SJCRH30 (cell line): ENCODE results near the gene APCDD1. TPM values are rescaled to one million over a fixed set of nuclear protein-coding genes. Genes with fewer than 3 reads are reported as not detected.

Experiments used
- DNase-seq, 2 experiments: peaks; one replicate each; pipeline ENCODE4 v3.0.0-alpha.2; 2015 to 2020
- H3K27ac ChIP-seq: fragments of 250-450 bp; sonication (Bioruptor Pico); 2 replicates; pipeline ENCODE4 v1.5.1; 2020; ENCODE audit warnings: mild to moderate bottlenecking, moderate library complexity
- H3K27me3 ChIP-seq: fragments of 250-450 bp; sonication (Bioruptor Pico); 2 replicates; pipeline ENCODE4 v1.5.1; 2020; ENCODE audit warnings: mild to moderate bottlenecking, moderate library complexity
- H3K36me3 ChIP-seq: fragments of 250-450 bp; sonication (Bioruptor Pico); 2 replicates; pipeline ENCODE4 v1.5.1; 2020; ENCODE audit warnings: mild to moderate bottlenecking, moderate library complexity
- H3K4me1 ChIP-seq: fragments of 250-450 bp; sonication (Bioruptor Pico); 2 replicates; pipeline ENCODE4 v1.5.1; 2020; ENCODE audit warnings: mild to moderate bottlenecking, moderate library complexity
- H3K4me3 ChIP-seq: fragments of 250-450 bp; sonication (Bioruptor Pico); 2 replicates; pipeline ENCODE4 v1.5.1; 2020; ENCODE audit warnings: mild to moderate bottlenecking, moderate library complexity
- H3K9me3 ChIP-seq: fragments of 250-450 bp; sonication (Bioruptor Pico); replicated peaks from 2 replicates; pipeline ENCODE4 v1.5.1; 2020; ENCODE audit warnings: mild to moderate bottlenecking, moderate library complexity
- total RNA-seq: library from RNA; depleted of rRNA; stranded (reverse); fragments of >200 nt; shearing (Covaris generic); gene quantifications from 2 replicates; pipeline ENCODE4 v1.2.3, GENCODE V29; 2014

Gene APCDD1
- total RNA-seq, 1 experiment from 2014 or later, result not detected

DNA sequence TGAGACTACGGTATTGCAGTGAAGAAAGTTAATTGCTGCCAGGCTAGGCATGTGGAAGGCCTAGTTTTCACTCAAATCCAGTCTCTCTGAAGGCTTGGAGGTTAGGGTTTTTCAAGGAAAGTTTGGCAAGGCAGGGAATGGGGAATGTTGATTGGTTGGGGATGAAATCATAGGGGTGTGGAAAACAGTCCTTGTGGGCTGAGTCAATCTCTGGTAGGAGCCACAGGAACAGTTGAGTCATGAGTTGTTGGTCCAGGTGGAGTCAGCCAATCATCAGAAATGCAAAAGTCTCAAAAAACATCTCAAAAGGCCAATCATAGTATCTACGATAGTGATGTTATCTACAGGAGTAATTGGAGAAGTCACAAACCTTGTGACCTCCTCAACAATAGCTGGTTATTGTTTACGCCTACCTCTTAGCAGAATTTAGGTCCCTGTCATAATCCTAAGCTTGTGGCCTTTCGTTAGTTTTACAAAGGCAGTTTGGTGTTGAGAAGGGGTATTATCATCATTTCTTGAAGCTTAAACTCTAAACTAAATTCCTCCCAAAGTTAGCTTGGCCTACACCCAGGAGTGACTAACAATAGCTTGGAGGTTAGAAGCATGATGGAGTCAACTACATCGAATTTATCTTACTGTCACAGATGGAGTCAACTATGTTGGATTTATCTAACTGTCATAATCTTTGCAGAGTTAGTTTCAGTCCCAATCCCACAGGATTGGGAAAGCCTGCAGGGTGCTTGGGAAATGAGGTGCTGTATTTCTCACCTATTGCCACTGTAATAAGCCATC lies 33.7 kb upstream of the APCDD1 start:
- H3K4me3 ChIP-seq, result no peak overlapping the region
- no peaks in the 10 kb centered on the region for H3K27me3 ChIP-seq
- no peaks in the 10 kb centered on the region for H3K9me3 ChIP-seq
- DNase-seq, result no peak
- no peak overlapping the region for H3K27ac ChIP-seq
- H3K36me3 ChIP-seq, result no peaks in the 10 kb centered on the region
- no peaks in the 10 kb centered on the region for H3K4me1 ChIP-seq

DNA sequence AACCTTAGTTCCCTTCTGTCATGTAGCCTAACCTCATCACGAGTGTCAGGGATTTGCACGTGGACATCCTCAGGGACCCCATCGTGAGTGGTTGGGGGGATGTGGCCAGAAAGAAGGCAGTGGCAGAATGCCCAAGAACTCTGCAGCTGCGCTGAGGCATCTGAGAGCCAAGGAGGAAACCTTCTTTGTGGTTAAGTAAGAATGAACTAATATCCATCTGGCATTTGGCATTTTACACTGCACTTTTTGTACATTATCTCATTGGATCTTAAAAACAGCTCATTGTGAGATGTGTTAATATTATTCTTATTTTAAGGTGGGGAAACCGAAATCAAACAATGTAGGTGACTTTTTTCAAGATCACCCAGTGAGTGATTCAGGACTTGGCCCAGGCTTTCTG lies 32.6 kb upstream of the APCDD1 start:
- no peaks in the 10 kb centered on the region for H3K9me3 ChIP-seq
- no peaks in the 10 kb centered on the region for H3K36me3 ChIP-seq
- no peak overlapping the region for H3K27ac ChIP-seq
- H3K4me1 ChIP-seq, result no peaks in the 10 kb centered on the region
- H3K27me3 ChIP-seq, result no peaks in the 10 kb centered on the region
- no peak overlapping the region for H3K4me3 ChIP-seq
- DNase-seq, result no peak

DNA sequence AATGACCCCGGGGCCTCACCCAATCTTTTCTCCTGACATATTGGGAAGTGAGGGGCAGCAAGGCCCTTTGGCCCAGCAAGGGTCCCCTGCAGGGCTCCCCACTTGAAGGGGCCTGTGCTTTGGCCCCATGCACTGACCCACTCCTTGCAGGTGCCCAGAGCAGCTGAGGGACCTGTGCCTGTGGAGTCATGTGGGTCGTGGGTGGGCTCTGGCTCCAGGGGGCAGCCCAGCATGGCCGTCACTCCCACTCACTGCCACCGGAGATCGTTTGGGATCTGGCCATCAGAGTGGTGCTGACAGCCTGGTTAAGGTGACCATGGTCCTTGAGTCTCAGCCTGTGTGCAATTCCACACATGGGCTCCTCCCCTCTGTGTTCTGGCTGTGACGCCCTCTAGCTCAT lies 31.7 kb upstream of the APCDD1 start:
- no peaks in the 10 kb centered on the region for H3K4me1 ChIP-seq
- no peak overlapping the region for H3K27ac ChIP-seq
- H3K9me3 ChIP-seq, result no peaks in the 10 kb centered on the region
- H3K27me3 ChIP-seq, result no peaks in the 10 kb centered on the region
- no peak overlapping the region for H3K4me3 ChIP-seq
- DNase-seq, result no peak
- H3K36me3 ChIP-seq, result no peaks in the 10 kb centered on the region

DNA sequence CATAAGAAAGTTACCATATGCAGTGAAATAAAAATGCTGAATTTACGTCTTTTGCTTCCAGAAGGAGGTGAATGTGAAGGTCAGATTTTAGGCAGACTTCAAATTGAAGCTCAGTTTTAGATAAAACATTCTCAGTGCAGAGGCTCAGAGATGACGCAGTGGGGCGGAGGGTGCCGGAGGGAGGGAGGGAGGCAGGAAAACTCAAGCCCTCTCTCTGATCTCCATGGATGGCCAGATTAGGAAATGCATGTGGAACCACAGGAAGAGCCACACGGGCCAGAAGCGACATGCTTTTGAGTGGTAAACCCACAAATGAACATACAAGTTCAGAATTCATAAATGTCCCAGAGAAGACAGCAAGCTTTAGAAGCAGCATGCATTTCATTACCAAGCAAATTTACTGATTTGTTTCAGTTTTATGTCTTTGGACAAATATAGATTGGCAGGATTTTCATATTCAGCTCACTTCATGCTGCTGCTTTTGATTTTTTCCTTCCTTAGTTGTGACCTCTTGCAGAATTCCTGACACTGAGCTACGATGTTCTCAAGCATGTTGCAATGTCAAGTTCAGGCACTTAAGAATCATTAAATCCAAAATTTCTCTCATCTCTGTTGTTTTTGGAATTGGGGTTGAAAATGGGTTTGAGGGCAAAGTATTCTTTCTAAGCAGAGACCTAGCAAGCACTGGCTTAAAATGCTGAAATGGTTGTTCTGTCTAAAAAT lies 29.7 kb upstream of the APCDD1 start:
- no peak overlapping the region for H3K27ac ChIP-seq
- H3K27me3 ChIP-seq, result no peaks in the 10 kb centered on the region
- no peaks in the 10 kb centered on the region for H3K36me3 ChIP-seq
- H3K9me3 ChIP-seq, result no peaks in the 10 kb centered on the region
- no peaks in the 10 kb centered on the region for H3K4me1 ChIP-seq
- DNase-seq, result no peak
- H3K4me3 ChIP-seq, result no peak overlapping the region

DNA sequence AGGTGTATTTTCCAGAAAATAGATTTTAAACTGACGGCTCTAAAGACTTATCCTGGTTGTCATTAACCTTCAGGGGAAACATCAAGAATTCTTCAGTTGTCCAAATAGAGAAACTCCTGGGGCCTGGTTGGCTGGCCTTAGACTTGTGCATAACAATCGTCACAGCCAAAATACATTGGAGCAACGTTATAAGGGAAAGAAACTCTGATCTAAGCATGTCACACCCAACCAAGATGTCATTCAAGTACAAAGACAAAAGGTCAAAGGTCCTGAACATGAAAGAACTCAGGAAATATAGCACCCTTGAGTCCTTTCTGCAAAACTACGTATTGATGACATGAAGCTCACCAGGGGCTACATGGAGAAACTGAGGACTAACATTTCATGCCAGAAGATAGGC lies 23.8 kb upstream of the APCDD1 start:
- no peak overlapping the region for H3K27ac ChIP-seq
- H3K4me3 ChIP-seq, result no peak overlapping the region
- no peaks in the 10 kb centered on the region for H3K9me3 ChIP-seq
- H3K27me3 ChIP-seq, result no peaks in the 10 kb centered on the region
- no peaks in the 10 kb centered on the region for H3K4me1 ChIP-seq
- H3K36me3 ChIP-seq, result no peaks in the 10 kb centered on the region
- no peak for DNase-seq

DNA sequence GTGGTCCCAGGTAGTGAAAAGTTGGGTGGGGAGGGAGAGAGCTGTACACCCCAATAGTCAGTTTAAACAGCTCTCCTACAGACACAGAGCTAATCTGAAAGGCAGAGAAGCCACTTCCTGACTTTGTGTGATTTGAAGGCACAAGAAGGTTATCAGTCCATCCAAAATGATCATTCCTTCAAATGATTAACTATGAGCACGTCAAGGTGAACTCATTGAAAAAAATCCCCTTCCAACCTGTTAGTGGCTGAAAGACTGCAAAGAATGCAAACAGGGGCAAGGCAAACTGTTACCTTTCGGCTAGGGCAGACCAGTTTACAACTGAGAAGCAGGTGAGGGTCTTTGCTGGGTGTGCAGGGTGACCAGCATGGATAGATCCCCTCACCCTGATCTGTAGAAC lies 22.8 kb upstream of the APCDD1 start:
- Histone ChIP-seq H3K4me3 (no peak overlapping the region), H3K4me1 (no peaks in the 10 kb centered on the region), H3K36me3 (no peaks in the 10 kb centered on the region), H3K9me3 (no peaks in the 10 kb centered on the region), H3K27me3 (no peaks in the 10 kb centered on the region), H3K27ac (no peak overlapping the region)
- no peak for DNase-seq

DNA sequence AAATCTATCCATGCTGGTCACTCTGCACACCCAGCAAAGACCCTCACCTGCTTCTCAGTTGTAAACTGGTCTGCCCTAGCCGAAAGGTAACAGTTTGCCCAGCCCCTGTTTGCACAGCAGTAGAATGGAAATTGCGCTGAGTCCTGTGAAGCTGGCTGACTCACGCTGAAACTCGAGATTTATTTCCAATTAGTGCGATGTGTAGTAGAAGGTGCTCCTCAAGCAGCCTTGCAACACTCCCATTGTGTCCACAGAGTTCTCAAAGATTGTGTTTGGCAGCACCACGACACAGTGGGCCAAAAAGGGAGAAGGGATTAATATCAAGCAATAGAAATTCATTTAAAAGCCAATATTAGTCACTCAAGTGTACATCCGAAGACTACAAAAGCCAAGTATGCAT lies 21.7 kb upstream of the APCDD1 start:
- Histone ChIP-seq H3K9me3 (no peaks in the 10 kb centered on the region), H3K27ac (no peak overlapping the region), H3K27me3 (no peaks in the 10 kb centered on the region), H3K4me1 (no peaks in the 10 kb centered on the region), H3K36me3 (no peaks in the 10 kb centered on the region), H3K4me3 (no peak overlapping the region)
- DNase-seq, result no peak

DNA sequence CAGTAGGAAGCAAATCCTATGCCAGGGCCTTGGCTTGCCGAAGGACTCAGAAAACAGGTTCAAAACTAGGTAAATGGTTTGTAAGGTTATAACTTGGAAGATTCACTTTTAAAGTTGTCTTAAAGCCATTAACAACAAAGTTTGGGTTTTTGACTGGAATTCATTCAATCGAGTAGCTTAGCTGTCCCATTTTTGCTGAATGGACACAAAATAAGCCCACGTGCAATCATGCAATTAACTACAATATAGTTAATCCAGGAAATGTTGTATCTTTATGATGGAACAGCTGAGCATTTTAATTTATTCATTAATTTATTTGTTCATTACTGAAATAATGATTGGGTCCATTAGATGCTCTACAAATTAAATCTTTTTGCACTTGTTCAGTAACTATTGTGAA lies 18.3 kb upstream of the APCDD1 start:
- Histone ChIP-seq H3K36me3 (no peaks in the 10 kb centered on the region), H3K27ac (no peak overlapping the region), H3K27me3 (no peaks in the 10 kb centered on the region), H3K4me1 (no peaks in the 10 kb centered on the region), H3K4me3 (no peak overlapping the region), H3K9me3 (no peaks in the 10 kb centered on the region)
- no peak for DNase-seq

DNA sequence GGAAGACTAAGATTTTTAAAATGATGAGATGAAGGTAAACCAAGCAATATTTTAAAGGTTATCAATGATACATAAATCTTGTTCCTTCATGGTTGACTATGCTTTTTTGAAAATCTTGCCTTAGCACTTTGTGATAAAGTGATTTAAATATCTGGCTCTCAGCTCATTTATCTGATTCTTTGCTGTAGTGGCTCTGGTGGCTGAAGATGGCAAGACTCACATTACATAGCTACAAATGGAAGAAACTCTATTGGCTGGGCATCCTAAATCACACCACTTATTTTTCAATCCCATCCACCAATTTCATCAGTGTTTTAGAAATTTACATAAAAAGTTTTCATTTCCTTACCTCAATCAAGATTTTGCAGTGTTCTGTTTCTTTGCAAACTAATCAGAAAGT lies 16.6 kb upstream of the APCDD1 start:
- H3K4me1 ChIP-seq, result no peaks in the 10 kb centered on the region
- no peak for DNase-seq
- no peak overlapping the region for H3K27ac ChIP-seq
- no peaks in the 10 kb centered on the region for H3K36me3 ChIP-seq
- H3K9me3 ChIP-seq, result no peaks in the 10 kb centered on the region
- H3K27me3 ChIP-seq, result no peaks in the 10 kb centered on the region
- H3K4me3 ChIP-seq, result no peak overlapping the region

DNA sequence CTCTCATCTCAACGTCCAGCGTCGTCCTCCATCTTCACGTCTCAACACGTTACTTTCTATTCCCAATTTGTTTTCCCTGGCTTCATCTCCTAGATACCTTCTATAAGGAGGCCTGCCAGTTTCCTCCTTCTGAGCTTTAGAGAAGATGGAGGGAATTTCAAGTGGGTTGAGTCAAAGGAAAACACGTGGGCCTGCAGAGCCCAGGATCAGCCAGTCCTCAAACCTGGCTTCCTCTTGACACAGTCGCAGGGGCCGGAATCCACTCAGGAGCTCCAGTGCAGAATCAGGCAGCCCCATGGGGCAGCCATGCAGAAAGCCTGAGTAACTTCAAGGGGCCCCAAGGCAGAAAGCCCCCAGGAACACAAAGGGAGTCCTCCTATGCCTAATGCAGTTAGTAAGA lies 14.5 kb upstream of the APCDD1 start:
- Histone ChIP-seq H3K9me3 (no peaks in the 10 kb centered on the region), H3K36me3 (no peaks in the 10 kb centered on the region), H3K4me1 (no peaks in the 10 kb centered on the region)

DNA sequence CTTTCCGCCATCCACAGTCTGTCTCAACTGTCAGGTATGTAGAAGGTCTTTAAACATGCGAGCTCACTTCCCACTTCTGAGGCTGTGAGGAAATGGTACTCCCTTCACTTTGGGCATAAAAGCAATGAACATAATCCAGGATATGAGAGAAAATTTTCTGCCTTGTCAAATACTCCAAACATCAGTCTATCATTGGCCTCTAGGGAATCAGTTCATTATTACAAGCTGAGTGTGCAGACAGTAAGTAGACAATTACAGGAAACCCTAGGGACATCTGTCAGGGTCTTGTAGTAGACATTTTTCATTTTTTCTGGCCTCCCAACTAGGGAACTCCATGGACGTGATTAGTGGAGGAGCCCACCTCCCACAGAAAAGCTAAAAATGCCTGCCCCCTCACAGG lies 13.6 kb upstream of the APCDD1 start:
- no peaks in the 10 kb centered on the region for H3K36me3 ChIP-seq
- no peaks in the 10 kb centered on the region for H3K4me1 ChIP-seq
- H3K4me3 ChIP-seq, result no peak overlapping the region
- H3K27ac ChIP-seq, result no peak overlapping the region
- H3K9me3 ChIP-seq, result no peaks in the 10 kb centered on the region
- no peaks in the 10 kb centered on the region for H3K27me3 ChIP-seq
- no peak for DNase-seq

More for the DNA sequence above, 14.5 kb upstream of the APCDD1 start:
- DNase-seq, result no peak
- Histone ChIP-seq H3K4me3 (no peak overlapping the region), H3K27me3 (no peaks in the 10 kb centered on the region), H3K27ac (no peak overlapping the region)

DNA sequence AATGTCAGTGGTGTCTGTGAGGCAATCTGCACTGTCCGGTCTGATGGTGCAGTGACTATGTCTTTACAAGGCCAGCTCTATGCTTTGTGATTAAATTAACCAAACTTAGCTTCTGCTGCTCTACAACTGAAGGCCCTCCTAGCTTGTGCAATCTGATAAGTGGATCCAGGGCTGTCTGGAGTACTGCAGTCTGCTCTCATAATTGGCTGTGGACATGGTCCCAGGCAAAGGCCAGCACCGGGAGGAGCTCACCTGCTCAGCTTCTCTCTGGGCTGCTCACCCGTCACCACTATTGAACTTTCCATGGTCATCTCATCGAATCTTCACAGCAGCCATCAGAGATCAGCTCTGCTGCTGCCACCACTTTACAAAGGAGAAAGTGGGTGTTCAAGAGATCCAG lies 13.0 kb upstream of the APCDD1 start:
- Histone ChIP-seq H3K36me3 (no peaks in the 10 kb centered on the region), H3K4me1 (no peaks in the 10 kb centered on the region), H3K9me3 (no peaks in the 10 kb centered on the region), H3K4me3 (no peak overlapping the region), H3K27ac (no peak overlapping the region), H3K27me3 (no peaks in the 10 kb centered on the region)
- DNase-seq, result no peak

DNA sequence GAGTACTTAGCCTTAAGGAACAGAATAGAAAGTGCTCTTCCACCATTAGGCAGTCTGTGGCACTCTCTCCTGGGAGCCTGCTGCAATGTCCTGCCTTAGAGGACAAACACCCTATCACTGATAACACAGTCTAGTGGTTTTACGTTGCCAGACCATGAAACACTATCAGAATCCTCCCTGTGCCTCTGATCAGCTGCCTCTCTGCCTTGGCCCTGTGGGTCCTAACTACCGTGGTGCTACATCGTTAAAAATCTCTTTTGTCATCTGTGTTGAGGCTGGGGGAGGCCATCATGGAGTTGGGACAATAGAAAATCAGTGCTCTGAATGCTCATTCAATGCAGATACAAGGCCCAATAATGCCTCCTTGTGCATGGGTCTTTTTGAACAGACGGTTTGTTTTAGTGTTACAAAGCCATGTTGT lies 11.9 kb upstream of the APCDD1 start:
- H3K27ac ChIP-seq, result no peak overlapping the region
- DNase-seq, result no peak
- H3K4me1 ChIP-seq, result no peaks in the 10 kb centered on the region
- H3K36me3 ChIP-seq, result no peaks in the 10 kb centered on the region
- H3K27me3 ChIP-seq, result no peaks in the 10 kb centered on the region
- H3K9me3 ChIP-seq, result no peaks in the 10 kb centered on the region
- H3K4me3 ChIP-seq, result no peak overlapping the region

DNA sequence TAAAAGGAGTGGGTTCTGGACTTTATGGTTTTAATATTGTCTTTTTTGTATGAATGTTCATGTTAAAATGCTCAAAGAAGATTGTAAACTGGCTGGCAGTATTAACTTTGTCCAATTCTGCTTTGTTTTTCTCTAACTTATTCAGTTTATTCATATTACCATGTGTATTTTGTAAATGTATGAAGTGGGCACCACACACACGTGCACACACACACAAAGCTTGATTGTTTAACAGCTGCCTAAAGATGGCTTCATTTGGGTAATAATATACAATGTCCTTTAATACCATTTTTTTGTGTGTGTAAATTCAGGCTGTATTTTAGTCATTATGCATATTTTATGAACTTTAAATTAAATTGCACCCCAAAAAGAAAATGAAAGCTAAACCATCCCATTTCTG lies 11.4 kb upstream of the APCDD1 start:
- no peaks in the 10 kb centered on the region for H3K27me3 ChIP-seq
- no peak overlapping the region for H3K4me3 ChIP-seq
- H3K36me3 ChIP-seq, result no peaks in the 10 kb centered on the region
- no peak for DNase-seq
- H3K4me1 ChIP-seq, result no peaks in the 10 kb centered on the region
- H3K9me3 ChIP-seq, result no peaks in the 10 kb centered on the region
- H3K27ac ChIP-seq, result no peak overlapping the region

DNA sequence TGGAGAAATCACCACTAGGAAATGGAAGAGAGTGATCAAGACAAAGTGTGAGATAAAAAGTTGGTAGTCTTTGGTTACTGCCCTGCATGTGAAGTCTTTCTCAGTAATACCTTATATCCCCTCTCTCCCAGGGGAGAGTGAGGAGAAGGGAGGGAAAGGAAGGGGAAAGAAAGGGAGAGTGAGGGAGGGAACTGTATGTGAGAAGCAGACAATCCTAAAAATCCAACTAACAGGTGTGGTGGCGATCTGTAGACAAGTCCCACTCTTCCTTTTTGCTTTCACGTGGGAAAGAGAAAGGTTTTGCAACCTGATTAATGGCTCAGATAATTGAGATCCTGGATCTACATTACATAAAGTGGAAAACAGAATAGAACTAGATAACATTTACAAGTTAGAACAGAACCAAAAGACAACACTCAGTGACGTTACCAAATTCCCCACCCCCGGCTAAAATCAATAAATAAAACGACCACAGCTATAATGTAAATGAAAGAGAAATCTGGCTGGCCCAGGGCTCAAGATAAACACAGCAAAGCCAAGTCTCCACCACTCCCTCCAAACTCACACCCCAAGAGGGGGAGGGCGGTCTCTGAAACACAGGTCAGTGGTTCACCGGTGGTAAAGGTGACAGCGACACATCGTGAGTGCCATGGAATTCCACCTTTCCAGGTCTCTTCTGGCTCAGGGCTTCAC lies 10.0 kb upstream of the APCDD1 start:
- H3K9me3 ChIP-seq, result no peaks in the 10 kb centered on the region
- no peaks in the 10 kb centered on the region for H3K36me3 ChIP-seq
- no peak for DNase-seq
- H3K4me1 ChIP-seq, result no peaks in the 10 kb centered on the region
- H3K4me3 ChIP-seq, result no peak overlapping the region
- no peaks in the 10 kb centered on the region for H3K27me3 ChIP-seq
- H3K27ac ChIP-seq, result no peak overlapping the region
